ENCODE measurements around the gene FIGN.

- TF ChIP-seq SUZ12 (IDR thresholded peaks at IDR 0.05; ENCODE audit: extremely low read depth, insufficient read depth, insufficient read length) = no peak
- no peak for TF ChIP-seq YY1 (IDR thresholded peaks at IDR 0.05; ENCODE audit: insufficient read depth, insufficient read length)
Observed at GRCh38 chr2:163779970-163780597, 44.3 kb upstream of the FIGN start.

Data from NT2/D1 (cell line).